NCI-H2227 treated with DMSO at 0.1 percent for 48 hours (cell line): Measurements from ENCODE around the gene SEMA3A.

Experiments
- DNase-seq: peaks from one replicate; lab custom pipeline; 2025; lab: John Stamatoyannopoulos, UW

Gene SEMA3A

DNA sequence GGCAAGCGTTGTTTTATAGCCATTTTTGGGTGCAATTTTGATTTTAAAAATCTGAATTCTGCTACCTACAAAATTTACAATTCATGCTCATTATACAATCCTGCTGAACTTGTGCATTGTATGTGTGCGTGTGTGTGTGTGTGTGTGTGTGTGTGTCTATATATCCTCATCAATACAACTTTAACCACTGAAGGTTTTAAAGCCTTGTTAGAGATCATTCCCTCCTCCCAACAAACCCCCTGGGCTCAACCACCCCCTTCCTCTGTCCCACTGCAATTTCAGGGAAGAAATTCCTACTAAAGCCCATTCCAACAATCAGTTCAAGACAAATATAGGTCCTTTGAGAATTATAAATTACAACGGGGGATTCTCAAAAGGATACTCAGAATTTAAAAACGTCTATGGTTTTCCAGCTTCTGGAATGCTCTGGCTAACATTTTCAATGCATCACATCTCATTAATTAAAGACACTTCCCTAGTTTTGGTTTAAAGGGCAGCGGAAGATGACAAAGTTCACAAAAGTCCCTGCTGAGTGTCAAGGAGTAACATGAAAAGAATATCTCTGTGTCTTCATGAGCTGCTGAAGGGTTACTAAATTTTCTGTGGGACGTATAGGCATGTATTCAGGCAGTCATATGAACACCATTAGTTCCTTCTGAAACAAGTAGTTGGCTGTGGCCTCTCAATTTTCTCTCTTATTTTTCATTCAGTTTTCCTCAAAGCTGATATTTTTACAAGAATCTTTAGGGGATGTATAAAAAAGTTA, 889 bp upstream of the SEMA3A start:
- no peak for DNase-seq

DNA sequence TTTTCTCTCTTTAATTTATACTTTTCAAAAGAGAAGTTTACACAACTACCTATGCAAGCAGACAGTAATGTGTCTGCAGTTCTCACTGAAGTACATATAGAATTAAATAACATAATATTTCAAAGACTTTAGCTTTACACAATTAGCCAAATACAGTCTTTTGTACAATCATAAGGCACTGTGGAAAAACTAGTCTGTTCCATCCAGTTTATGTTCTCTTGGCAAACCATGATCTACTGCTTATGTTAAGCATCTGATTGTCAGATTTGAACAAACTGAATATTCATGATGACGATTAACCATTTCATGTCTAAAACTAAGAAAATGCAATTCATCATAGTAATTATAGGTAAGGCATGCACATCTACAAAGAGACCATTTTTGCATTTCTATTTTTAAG, 842 bp downstream of the SEMA3A start:
- DNase-seq: no peak

DNA sequence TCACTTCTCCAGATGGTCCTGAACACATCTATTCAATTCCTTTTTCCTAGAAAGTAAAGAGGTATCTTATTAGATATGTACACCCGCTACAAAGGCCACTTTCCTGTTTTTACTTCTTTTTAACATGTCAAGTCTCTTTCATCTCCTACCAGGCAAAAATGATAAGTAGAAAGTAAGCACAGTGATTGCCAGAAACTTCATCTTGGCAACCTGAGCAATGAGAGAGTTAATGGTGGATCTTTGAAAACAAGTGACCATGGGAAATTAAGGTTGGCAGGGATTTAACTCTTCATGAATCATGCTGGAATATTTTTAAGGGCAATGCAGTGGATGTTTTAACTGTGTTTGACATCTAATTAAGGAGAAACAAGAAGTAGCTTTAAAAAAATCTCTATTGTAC, 2.7 kb downstream of the SEMA3A start:
- no peak for DNase-seq

DNA sequence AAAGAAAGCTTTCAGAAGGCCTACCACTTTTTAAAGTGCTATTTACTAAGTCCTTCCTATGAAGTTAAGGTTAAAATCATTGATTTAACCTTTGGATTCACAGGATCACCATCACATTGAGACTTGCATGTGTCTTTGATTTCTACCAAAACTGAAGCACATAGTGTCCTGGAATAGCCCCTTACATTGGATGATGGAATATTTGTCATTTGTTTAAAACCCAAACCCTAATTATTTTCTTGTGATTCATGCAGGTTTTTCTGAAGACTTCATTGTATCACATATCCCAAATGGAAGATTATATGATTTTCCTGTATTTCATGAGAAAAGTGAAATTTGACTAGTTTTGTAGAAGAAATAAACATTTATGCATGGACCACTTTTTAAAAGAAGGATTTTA, 3.3 kb downstream of the SEMA3A start:
- DNase-seq: no peak

DNA sequence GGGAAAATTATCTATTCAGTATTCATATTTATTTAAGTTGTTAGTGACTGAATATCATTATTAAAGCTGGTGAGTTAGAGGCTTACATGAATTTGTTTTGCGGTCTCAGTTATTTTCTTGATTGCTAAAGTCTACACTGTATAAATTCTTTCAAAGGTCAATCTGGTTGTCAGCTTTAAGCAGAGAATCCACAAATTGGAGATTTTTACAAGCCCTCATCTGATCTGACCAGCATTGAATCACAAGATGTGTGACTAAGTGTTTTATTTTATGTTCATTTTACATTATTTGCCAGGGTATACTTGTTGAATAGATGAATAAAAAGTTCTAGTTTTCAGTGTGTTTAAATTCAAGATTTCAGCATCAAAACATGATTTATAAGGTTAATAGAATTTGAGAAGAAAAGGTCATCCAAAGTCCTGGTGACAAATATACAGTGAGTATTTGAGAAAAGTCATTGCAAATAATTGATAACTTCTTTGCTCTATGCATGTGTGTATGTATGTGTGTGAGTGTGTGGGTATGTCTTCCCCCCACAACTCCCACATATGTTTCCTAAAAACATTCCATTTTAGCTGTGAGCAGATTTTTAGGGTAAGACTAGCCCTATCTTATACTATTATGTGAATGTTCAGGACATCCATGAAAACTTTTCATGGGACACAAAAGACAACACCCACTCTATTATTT, 4.4 kb downstream of the SEMA3A start:
- DNase-seq: no peak

DNA sequence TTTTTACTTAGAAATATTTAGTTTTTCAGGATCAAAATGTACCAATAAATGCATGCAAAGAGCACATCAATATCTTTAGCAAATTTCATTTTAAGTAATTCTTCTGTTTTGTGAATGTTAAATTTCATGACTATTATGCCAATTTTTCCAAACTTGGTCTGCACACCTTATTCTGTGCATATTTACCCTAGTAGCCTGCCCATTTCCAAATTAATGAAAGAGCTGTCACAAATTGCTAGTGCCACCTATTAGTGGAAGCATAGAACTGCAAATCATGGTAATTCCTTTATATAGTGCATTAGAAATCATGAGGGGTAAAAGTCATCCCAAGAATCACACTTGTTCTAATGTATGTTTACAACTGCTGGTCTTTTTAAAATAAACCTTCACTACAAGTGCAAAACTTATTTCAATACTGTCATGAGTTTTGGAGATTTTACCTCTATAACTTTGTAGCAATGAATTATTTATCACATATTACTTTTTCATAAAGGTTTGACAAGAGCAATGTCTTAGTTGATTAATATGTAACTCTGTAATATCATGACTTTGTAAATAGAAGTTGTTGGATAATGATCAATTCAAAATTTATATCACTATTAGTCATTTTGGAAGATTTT, 5.7 kb downstream of the SEMA3A start:
- no peak for DNase-seq

DNA sequence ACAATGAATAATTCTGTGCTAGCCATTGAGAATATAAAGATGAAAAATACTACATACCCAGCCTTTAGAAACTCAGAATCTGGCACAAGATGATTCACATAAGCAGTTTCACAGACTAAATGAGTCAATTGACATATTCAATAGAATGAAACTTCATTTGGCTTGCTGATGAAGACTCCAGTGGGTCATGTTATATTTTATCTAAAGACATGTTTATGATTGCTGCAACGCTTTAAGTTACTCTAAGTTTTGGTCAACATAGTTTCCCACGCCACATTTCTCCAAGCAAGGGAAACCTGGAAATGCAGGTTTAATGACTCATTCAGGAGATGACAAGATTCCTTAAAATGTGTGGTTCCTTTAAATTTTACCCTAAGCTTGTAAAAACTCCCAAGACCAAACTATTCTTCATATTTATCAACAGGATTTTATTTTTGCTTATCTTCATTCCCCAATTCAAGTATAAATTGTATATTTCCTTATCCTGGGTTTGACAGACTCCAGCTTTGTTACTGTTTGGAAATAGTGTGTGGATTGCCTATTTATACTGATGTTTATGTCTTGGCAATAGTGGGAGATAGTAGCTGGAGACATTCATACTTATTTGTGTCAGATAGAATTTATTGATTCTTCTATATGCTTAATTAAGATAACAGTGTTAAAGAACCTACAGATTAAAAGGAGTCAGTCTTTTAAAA, 6.6 kb downstream of the SEMA3A start:
- no peak for DNase-seq

DNA sequence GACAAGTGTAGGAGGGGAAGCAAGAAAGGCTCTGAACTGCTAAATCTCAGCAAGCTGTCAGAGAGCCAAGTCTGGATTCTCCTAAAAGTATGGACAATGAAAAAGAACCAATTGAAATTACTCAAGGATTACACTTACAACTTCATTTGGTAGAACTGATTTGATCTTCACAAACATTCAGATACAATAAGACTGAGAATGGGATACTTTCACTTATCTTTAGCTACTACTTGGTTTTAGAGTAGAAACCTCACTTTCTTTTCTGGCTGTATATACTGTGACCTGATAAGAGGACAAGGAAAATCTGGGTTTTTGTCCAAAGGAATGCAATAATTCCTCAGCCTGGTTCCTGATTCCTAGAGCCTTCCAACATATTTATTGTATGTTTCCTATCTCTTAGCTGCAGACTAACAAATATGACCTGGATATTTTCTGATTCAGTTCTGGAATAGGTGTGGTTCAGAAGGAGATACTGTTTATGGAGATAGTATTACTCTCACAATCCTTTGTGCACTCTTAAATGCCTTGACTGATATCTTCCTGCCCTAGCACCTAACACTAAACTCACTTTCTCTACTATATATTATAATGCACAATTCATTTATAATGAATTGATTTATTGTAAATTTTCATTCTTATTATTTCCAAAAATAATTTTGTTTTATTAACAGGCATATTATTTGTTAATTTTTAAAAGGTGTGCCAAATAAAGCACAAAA, 7.3 kb downstream of the SEMA3A start:
- DNase-seq: no peak

DNA sequence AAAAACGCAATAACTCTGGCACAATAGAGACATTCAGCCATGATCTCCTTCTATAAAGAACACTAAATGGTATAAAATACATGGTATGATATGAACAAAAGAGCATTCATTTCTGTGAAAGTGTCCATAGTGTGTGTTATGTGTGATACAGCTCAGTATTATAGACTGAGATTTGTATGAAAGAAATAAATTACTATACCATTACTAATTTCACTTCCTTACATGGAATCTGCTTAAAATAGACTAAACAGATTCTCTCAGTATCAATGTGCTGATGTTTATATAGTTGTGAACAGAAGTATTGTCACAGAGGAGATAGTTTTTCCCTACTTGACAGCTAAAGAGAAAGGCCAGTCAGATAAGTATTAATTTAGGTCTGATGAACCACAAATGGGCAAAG, 10.8 kb downstream of the SEMA3A start:
- no peak for DNase-seq

DNA sequence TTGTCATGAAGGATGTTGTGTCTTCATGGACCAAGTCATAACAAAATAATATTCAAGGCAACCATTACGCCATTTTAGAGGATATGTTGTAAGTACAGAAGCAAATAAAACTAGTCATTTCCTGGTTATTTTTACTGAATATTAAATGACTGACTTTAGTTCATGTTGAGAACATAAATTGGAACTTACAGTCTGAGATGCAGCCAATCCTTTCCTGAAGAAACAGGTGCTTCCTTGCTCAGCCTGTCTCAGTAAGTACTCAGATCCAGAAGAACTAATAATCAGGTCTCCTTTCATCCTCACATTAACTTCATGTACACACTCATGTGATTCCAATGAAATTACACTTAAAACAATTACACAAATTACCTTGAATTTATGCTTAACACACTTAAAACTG, 12.3 kb downstream of the SEMA3A start:
- no peak for DNase-seq

DNA sequence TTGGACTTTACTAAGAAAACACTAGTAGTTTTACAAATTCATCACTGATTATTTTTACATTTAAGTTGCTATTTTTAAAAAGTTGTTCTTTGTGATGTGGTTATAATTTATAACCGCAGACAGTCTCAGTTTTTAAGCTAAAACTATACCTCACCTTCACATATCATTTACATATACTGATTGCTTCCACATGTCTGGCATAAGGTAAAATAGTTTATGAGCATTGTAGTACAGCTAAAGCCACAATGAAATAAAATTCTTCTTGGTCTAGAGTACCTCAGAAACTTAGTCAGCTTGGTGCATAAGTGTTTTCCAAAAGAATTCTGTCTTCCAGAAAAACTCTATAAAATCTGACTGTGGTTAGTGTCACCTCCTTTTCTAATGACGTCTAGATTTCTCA, 13.0 kb downstream of the SEMA3A start:
- no peak for DNase-seq

DNA sequence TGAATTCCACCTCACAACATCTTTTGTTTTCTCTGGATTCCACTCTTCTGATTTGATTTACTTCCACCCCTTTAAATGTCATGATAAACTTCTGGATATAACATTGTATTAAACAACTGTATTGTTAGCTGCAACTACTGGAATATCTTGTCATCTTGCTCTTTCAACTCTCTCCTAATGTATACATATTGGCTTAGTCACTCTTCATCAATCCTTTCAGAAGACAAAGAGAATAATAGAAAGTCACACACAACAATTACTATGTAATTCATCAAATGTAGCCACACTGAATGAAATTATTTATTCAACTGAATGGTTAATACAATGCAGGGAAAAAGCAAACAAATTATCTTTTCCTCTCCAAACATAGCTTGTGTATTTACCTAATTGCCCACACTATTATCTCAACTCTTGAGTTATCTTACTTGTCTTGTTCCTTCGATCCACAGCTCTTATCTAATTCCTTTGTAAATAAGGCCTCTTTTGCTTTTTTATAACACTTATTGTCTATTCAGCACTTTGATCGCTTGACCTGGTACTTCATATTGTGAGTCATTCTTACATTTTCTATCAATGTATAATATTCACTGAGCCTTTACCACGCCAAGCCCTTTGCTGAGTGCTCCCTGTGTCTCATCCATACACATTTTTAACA, 16.7 kb downstream of the SEMA3A start:
- no peak for DNase-seq

DNA sequence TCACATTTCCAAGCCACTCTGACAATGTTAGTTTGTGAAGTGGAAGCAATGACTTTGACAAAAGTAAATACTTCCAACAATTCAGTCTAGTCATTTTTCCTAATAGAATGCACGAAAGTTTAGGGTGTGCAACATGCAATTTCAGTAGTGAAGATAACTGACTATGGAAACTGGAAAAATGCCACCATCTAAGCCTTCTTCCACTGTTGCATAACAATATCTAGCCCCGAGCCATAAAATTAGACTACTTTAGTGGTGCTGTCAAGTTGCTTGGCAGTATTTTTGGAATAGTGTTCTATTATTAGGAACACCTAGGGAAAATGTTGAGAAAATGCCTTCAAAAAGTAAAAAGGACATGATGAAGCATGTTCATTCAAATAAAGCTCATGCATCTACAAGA, 17.9 kb downstream of the SEMA3A start:
- DNase-seq: no peak

DNA sequence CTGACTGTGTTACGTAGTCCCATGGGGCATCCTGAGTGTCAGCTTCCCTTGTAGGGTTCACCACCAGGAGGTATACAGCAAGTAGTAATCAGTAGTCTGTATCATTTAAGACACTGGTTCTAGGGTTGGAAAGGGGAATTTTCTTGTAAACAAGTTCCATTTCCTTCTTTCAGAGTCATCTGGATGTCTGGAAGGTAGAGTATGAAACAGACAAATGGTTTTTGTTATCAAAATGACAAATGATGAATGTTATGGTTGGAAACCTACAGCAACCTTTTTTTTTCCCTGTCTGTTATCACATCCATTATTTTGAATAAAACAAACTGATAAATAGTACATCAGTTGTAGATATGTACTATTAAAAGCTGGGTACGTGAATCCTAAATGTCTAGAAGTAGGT, 19.1 kb downstream of the SEMA3A start:
- no peak for DNase-seq

DNA sequence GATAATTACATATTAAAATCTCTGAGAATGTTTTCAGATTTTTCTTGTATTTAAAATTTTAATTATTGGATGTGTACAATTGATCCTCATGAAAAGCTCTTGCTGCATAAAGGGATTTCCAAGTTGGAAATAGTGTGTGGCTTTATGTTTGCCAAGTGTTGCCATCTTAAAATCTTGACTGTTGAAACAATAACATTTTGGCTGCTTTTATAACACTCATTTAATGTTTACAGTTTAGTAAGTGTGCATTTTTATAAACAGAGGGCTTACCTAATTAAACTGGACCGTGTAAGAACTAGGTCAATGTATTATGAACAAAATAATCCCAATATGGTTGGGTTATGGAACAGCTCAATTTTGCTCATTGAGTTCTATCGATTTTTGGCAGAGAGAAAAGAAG, 23.9 kb downstream of the SEMA3A start:
- DNase-seq: no peak

DNA sequence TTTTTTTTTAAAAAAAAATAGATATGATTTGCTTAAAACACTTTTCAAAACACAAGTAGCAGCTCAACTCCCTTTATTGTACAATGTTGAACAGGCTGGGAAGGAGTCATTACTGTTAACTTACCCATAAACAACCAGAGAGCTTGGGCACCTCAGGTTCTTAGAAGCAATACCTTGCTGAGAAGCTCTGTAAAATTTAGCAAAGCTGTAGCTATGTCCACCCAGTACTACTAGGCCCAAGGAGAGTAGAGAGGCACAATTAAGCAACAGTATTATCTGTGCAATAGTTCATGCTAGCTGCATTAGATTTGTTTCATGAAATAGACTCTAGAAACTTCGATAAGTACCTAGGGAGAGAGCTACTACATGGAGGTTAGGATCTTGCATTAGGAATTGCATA, 32.0 kb downstream of the SEMA3A start:
- no peak for DNase-seq

DNA sequence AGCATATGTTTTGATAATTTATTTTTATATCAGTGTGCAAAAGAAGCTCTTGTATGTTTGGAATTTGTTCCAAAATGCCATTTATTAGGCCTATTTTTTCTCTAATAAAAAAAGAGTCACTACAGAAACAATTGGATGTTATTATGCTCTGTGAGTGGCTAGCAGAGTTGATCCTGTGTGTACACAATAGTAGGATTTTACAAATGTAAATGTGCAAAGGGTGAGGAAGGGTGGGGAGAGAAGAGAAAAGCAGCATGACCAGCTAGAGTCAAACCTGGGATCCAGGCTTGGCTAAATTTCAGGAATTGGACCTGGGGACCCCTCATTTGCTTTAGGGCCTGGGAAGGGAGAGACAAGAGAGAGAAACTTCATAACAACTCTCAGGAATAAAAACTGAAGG, 32.5 kb downstream of the SEMA3A start:
- DNase-seq: no peak

DNA sequence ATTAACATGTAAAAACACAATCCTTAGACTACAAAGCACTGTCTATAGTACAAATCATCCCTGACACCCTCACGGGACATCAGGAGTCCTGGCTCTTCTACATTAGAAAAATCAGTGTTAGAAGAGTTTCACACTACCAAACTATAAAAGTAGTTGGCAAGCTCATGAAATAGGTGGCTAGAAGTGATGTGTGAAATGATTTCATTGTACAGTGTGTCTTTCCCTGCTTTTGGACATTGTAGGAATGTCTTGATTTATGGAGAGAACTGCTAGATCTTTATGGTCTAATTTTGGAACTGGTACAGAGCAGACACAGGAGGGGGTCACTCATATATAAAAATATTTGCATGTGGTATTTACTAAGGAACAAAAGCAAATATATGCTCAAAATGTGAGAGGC, 33.2 kb downstream of the SEMA3A start:
- no peak for DNase-seq

DNA sequence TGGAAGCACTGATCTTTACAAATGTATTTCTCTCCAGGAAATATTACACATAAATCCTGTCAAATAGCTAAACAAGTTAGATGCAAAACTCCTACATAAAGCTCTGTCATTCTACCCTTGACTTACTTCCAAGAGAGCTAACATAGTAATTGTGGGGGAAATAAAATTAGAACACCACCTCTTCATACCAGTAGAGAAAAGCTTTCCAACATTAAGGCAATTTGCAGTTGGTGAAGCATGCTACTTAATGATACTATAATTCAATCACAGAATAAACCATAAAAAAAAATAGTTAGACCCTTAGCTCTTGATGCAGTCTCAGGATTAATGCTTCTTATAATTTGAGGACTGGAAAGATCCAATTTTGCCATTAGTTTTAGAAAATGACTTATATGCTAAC, 35.2 kb downstream of the SEMA3A start:
- DNase-seq: no peak

DNA sequence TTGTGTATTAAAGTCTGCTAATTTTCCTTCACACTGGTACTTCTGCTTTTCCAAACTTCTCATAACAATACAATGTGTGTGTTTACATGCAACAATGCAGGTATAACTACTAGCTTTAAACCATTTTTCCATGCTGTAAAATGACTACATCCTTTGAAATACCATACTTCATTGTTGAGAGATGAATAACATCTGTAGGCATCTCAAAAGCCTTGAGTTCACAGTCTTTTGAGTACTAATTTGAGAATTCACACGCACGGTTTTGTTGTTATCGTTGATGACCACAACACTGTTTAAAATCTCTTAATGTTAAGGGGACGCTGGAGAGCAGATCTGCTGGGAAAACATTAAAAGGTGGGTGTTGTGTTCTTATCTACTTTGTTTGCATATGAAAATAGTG, 37.4 kb downstream of the SEMA3A start:
- DNase-seq: no peak

DNA sequence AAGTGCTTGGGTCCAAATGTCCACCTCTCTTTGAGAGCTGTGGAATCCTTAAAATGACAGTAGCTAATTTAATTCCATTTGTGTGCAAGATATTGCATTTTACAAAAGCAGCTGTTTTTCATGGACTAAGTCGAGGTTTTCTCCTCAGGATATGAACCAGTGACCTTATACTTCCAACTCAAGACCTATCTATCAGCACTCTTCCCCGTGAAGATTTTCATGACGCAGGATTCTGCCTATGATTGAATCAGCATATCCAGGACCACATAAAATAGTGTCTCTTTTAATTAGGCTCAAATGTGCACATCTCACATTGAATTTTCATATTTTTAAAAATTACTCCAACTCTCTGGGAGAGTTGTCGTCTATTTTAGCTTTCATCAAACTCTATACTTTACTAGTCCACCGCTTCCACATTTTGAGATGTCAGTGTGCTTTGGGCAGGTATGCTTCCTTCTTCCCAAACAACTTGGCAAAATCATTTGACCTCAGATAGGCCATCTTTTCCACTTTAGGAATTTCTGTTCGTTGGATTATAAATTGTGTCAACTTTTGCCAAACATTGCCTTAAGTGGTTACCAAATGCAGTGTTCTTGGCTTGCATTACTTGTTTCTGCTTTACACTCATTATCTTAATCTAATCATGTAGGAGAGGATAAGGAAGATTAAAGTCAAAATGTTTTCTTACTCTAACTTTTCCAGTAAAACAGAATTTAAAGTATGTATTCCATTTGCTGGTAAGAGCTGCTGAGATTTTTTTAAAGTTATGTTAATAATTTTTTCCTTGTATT, 39.4 kb downstream of the SEMA3A start:
- DNase-seq: no peak
